ENCODE results near the gene CASP1.
"Not testable (repeated sequence)": the region's sequence is repeated elsewhere in the genome, so short reads cannot be mapped to it uniquely, and the experiment has no call there.

GRCh38 chr11:105044557-105045524, 9.9 kb upstream of the CASP1 start, which contains the start of gene CARD16:
- TF ChIP-seq, protein P1, sequence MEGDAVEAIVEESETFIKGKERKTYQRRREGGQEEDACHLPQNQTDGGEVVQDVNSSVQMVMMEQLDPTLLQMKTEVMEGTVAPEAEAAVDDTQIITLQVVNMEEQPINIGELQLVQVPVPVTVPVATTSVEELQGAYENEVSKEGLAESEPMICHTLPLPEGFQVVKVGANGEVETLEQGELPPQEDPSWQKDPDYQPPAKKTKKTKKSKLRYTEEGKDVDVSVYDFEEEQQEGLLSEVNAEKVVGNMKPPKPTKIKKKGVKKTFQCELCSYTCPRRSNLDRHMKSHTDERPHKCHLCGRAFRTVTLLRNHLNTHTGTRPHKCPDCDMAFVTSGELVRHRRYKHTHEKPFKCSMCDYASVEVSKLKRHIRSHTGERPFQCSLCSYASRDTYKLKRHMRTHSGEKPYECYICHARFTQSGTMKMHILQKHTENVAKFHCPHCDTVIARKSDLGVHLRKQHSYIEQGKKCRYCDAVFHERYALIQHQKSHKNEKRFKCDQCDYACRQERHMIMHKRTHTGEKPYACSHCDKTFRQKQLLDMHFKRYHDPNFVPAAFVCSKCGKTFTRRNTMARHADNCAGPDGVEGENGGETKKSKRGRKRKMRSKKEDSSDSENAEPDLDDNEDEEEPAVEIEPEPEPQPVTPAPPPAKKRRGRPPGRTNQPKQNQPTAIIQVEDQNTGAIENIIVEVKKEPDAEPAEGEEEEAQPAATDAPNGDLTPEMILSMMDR (IDR thresholded peaks at IDR 0.05): not testable (repeated sequence)
- peak in 1 of 2 donors; percentile 28 for TF ChIP-seq POLR2A (IDR thresholded peaks at IDR 0.05)
